ENCODE results near the gene AIG1. TPM values are rescaled to one million over a fixed set of nuclear protein-coding genes. Genes with fewer than 3 reads are reported as not detected.
"Not testable (repeated sequence)": the region's sequence is repeated elsewhere in the genome, so short reads cannot be mapped to it uniquely, and the experiment has no call there.

AIG1 gene
- polyA plus RNA-seq, 1 experiment, result 65.1 TPM

- no peak for DNase-seq (ENCODE audit: low read depth, low spot score)
- H3K9me3 ChIP-seq (ENCODE audit: control insufficient read depth, insufficient read depth, low read length), result no peaks in the 10 kb centered on the region
- ChIA-PET CTCF (interaction anchor here (1.6 kb wide), 1 partner anchor 12 kb away, joined by 3 read pairs; no protein-coding TSS in a partner anchor), POLR2A (no interaction called here)
- H3K27ac ChIP-seq (ENCODE audit: low read depth, low read length), result no peak overlapping the region
- no peak overlapping the region for H3K4me3 ChIP-seq (ENCODE audit: low read depth, low read length)
- no peak for TF ChIP-seq CTCF (IDR thresholded peaks at IDR 0.05; ENCODE audit: low read depth, low read length)
- no peaks in the 10 kb centered on the region for H3K27me3 ChIP-seq (ENCODE audit: control insufficient read depth, insufficient read depth, low read length)
These were observed 105.6 kb downstream of the AIG1 start for GRCh38 chr6:143166247-143166695.

GRCh38 chr6:143167224-143167623 is 106.5 kb downstream of the AIG1 start:
- H3K4me3 ChIP-seq (ENCODE audit: low read depth, low read length), result no peak overlapping the region
- H3K27ac ChIP-seq (ENCODE audit: low read depth, low read length), result no peak overlapping the region
- CTCF ChIA-PET, result no interaction called here
- POLR2A ChIA-PET, result no interaction called here
- no peaks in the 10 kb centered on the region for H3K9me3 ChIP-seq (ENCODE audit: control insufficient read depth, insufficient read depth, low read length)
- no peak for TF ChIP-seq CTCF (IDR thresholded peaks at IDR 0.05; ENCODE audit: low read depth, low read length)
- DNase-seq (ENCODE audit: low read depth, low spot score), result no peak
- H3K27me3 ChIP-seq (ENCODE audit: control insufficient read depth, insufficient read depth, low read length), result no peaks in the 10 kb centered on the region

- H3K27ac ChIP-seq (ENCODE audit: low read depth, low read length); H3K4me3 ChIP-seq (ENCODE audit: low read depth, low read length); DNase-seq (ENCODE audit: low read depth, low spot score); H3K27me3 ChIP-seq (ENCODE audit: control insufficient read depth, insufficient read depth, low read length); H3K9me3 ChIP-seq (ENCODE audit: control insufficient read depth, insufficient read depth, low read length); POLR2A ChIA-PET: not testable (repeated sequence)
- CTCF ChIA-PET, result interaction anchor here (1.5 kb wide), 1 partner anchor 694 kb away, joined by 3 read pairs; no protein-coding TSS in a partner anchor
These were observed 107.7 kb downstream of the AIG1 start for GRCh38 chr6:143168396-143168816.

- POLR2A ChIA-PET, result no interaction called here
- no peak overlapping the region for H3K27ac ChIP-seq (ENCODE audit: low read depth, low read length)
- no peaks in the 10 kb centered on the region for H3K27me3 ChIP-seq (ENCODE audit: control insufficient read depth, insufficient read depth, low read length)
- CTCF ChIA-PET, result interaction anchor here (1.5 kb wide), 1 partner anchor 695 kb away, joined by 3 read pairs; no protein-coding TSS in a partner anchor
- TF ChIP-seq CTCF (IDR thresholded peaks at IDR 0.05; ENCODE audit: low read depth, low read length), result no peak
- no peak for DNase-seq (ENCODE audit: low read depth, low spot score)
- H3K4me3 ChIP-seq (ENCODE audit: low read depth, low read length), result no peak overlapping the region
- H3K9me3 ChIP-seq (ENCODE audit: control insufficient read depth, insufficient read depth, low read length), result no peaks in the 10 kb centered on the region
These were observed 108.8 kb downstream of the AIG1 start for GRCh38 chr6:143169440-143169839.

- Histone ChIP-seq H3K27ac (ENCODE audit: low read depth, low read length) (no peak overlapping the region), H3K4me3 (ENCODE audit: low read depth, low read length) (no peak overlapping the region), H3K9me3 (ENCODE audit: control insufficient read depth, insufficient read depth, low read length) (no peaks in the 10 kb centered on the region), H3K27me3 (ENCODE audit: control insufficient read depth, insufficient read depth, low read length) (no peaks in the 10 kb centered on the region)
- TF ChIP-seq CTCF (IDR thresholded peaks at IDR 0.05; ENCODE audit: low read depth, low read length), result no peak
- CTCF ChIA-PET, result no interaction called here
- DNase-seq (ENCODE audit: low read depth, low spot score), result no peak
- POLR2A ChIA-PET, result no interaction called here
These were observed 113.8 kb downstream of the AIG1 start for GRCh38 chr6:143174516-143174915.

- ChIA-PET CTCF (interaction anchor here (0.5 kb wide), 1 partner anchor 22 kb away, joined by 3 read pairs; no protein-coding TSS in a partner anchor), POLR2A (no interaction called here)
- no peak overlapping the region for H3K4me3 ChIP-seq (ENCODE audit: low read depth, low read length)
- TF ChIP-seq CTCF (IDR thresholded peaks at IDR 0.05; ENCODE audit: low read depth, low read length), result no peak
- H3K27me3 ChIP-seq (ENCODE audit: control insufficient read depth, insufficient read depth, low read length), result no peaks in the 10 kb centered on the region
- H3K27ac ChIP-seq (ENCODE audit: low read depth, low read length), result no peak overlapping the region
- H3K9me3 ChIP-seq (ENCODE audit: control insufficient read depth, insufficient read depth, low read length), result no peaks in the 10 kb centered on the region
- no peak for DNase-seq (ENCODE audit: low read depth, low spot score)
These were observed 114.3 kb downstream of the AIG1 start for GRCh38 chr6:143174951-143175350.

Data from AG04450 (cell line).